ENCODE measurements around the gene MED27. TPM values are rescaled to one million over a fixed set of nuclear protein-coding genes. Genes with fewer than 3 reads are reported as not detected.

The MED27 gene
- total RNA-seq, 2 donors from 2014 or later: 12.0 to 18.8 TPM

DNA sequence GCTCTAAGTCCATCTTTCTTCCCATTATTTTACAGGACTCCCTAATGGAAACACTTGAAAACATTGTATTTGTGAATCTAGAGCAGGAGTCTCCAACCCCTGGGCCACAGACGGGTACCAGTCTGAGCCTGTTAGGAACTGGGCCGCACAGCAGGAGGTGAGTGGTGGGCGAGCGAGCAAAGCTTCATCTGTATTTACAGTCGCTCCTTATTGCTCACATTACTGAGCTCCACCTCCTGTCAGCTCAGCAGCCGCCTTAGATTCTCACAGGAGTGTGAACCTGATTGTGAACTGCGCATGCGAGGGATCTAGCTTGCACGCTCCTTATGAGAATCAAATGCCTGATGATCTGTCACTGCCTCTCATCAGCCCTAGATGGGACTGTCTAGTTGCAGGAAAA, 111.0 kb downstream of the MED27 start:
- Histone ChIP-seq H3K9ac (ENCODE audit: low read depth in 2 of 2, low read length in 2 of 2) (no peak overlapping the region), H3K36me3 (no peaks in the 10 kb centered on the region), H3K9me3 (no peaks in the 10 kb centered on the region), H3K27ac (no peak overlapping the region), H3K4me3 (no peak overlapping the region), H3K4me1 (no peaks in the 10 kb centered on the region), H3K27me3 (no peaks in the 10 kb centered on the region)
- intact Hi-C loops (cut with DNase I): no loop called here
- no peak for DNase-seq
- TF ChIP-seq, protein P1, sequence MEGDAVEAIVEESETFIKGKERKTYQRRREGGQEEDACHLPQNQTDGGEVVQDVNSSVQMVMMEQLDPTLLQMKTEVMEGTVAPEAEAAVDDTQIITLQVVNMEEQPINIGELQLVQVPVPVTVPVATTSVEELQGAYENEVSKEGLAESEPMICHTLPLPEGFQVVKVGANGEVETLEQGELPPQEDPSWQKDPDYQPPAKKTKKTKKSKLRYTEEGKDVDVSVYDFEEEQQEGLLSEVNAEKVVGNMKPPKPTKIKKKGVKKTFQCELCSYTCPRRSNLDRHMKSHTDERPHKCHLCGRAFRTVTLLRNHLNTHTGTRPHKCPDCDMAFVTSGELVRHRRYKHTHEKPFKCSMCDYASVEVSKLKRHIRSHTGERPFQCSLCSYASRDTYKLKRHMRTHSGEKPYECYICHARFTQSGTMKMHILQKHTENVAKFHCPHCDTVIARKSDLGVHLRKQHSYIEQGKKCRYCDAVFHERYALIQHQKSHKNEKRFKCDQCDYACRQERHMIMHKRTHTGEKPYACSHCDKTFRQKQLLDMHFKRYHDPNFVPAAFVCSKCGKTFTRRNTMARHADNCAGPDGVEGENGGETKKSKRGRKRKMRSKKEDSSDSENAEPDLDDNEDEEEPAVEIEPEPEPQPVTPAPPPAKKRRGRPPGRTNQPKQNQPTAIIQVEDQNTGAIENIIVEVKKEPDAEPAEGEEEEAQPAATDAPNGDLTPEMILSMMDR (IDR thresholded peaks at IDR 0.05): no peak

DNA sequence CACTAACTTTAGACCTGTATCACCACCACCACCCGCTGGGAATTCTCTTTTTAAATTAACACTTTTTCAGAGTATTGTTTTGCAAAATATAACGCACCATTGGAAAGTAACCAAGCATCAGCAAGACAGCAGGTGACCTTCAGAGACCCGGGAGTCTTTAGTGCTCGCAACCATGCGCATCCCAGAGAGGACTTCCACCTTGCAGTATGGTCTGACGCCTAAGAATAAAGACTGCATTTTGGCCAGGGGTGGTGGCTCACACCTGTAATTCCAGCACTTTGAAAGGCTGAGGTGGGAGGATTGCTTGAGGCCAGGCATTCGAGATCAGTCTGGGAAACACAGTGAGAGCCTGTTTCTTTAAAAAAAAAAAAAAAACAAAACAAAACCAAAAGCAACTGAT, 113.8 kb downstream of the MED27 start:
- TF ChIP-seq, protein P1 (IDR thresholded peaks at IDR 0.05): no peak
- H3K9me3 ChIP-seq: no peaks in the 10 kb centered on the region
- no peak for DNase-seq
- H3K4me3 ChIP-seq: no peak overlapping the region
- no peaks in the 10 kb centered on the region for H3K4me1 ChIP-seq
- H3K9ac ChIP-seq (ENCODE audit: low read depth in 2 of 2, low read length in 2 of 2): no peak overlapping the region
- H3K27ac ChIP-seq: no peak overlapping the region
- intact Hi-C loops (cut with DNase I): no loop called here
- no peaks in the 10 kb centered on the region for H3K27me3 ChIP-seq
- H3K36me3 ChIP-seq: no peaks in the 10 kb centered on the region

DNA sequence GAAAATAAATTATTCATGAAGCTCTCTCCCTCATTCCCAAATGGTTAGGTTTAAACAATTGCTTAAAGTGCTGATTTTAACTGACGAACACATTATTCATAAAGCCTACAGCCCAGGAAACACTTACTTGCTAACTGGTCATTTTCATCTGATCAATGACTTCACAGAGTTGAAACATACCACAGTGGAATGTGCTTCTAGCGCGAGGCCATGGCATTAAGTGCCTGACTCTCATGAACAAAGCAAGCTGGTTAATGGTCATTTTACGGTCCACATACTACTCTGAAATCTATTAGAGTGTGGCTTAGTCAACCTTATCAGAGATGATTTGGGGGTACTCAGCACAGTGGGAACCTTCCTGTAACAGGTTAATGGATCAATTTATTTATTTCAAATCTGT, 114.6 kb downstream of the MED27 start:
- Histone ChIP-seq H3K9ac (ENCODE audit: low read depth in 2 of 2, low read length in 2 of 2) (no peak overlapping the region), H3K4me1 (no peaks in the 10 kb centered on the region), H3K9me3 (no peaks in the 10 kb centered on the region), H3K36me3 (no peaks in the 10 kb centered on the region), H3K4me3 (no peak overlapping the region), H3K27me3 (no peaks in the 10 kb centered on the region), H3K27ac (no peak overlapping the region)
- TF ChIP-seq, protein P1 (IDR thresholded peaks at IDR 0.05): no peak
- DNase-seq: no peak
- intact Hi-C loops (cut with DNase I): no loop called here

- Histone ChIP-seq H3K9ac (ENCODE audit: low read depth in 2 of 2, low read length in 2 of 2) (no peak overlapping the region), H3K36me3 (no peaks in the 10 kb centered on the region), H3K4me3 (no peak overlapping the region), H3K27me3 (no peaks in the 10 kb centered on the region), H3K9me3 (no peaks in the 10 kb centered on the region), H3K27ac (no peak overlapping the region), H3K4me1 (no peaks in the 10 kb centered on the region)
- no peak for DNase-seq
- TF ChIP-seq, protein P1 (IDR thresholded peaks at IDR 0.05): no peak
- intact Hi-C loops (cut with DNase I): no loop called here
Observed at GRCh38 chr9:131963072-131964030, 116.3 kb downstream of the MED27 start.

- Histone ChIP-seq H3K9ac (ENCODE audit: low read depth in 2 of 2, low read length in 2 of 2) (no peak overlapping the region), H3K9me3 (no peaks in the 10 kb centered on the region), H3K27me3 (no peaks in the 10 kb centered on the region), H3K4me3 (no peak overlapping the region), H3K4me1 (no peaks in the 10 kb centered on the region), H3K36me3 (no peaks in the 10 kb centered on the region), H3K27ac (no peak overlapping the region)
- TF ChIP-seq, protein P1 (IDR thresholded peaks at IDR 0.05): no peak
- intact Hi-C loops (cut with DNase I): no loop called here
- DNase-seq: no peak
Observed at GRCh38 chr9:131961496-131961880, 118.2 kb downstream of the MED27 start.

Data from colonic mucosa (tissue), 4 donors.